Endothelial cell of umbilical vein (primary cell): Measurements from ENCODE around the gene HSF2BP. TPM values are rescaled to one million over a fixed set of nuclear protein-coding genes. Genes with fewer than 3 reads are reported as not detected.
"Not testable (repeated sequence)": the region's sequence is repeated elsewhere in the genome, so short reads cannot be mapped to it uniquely, and the experiment has no call there.

Experiments used
- BruUV-seq: library from RNA; stranded (reverse); fragments of 400-500 nt; replicated peaks from 2 replicates; lab custom pipeline; 2021; lab: Mats Ljungman, UMichigan
- CTCF ChIA-PET: fragments of 300-600, 350-600 bp; sonication (Branson Sonifier 250); formaldehyde crosslinking; loops from one replicate; lab custom pipeline; 2021; ENCODE audit warnings: antibody characterized with exemption, inconsistent platforms; lab: Charles Lee
- POLR2A ChIA-PET: fragments of 300-600, 350-600 bp; sonication (Branson Sonifier 250); formaldehyde crosslinking; loops from one replicate; lab custom pipeline; 2021; ENCODE audit warnings: antibody characterized with exemption, inconsistent platforms; lab: Charles Lee
- DNase-seq: peaks from one replicate; pipeline ENCODE4 v3.0.0-alpha.2; 2011; ENCODE audit warnings: low read depth, low spot score
- FAIRE-seq: peaks from 2 replicates; lab custom pipeline; 2011; peaks lifted over from hg19 to GRCh38; lab: Jason Lieb, UNC
- H2AFZ ChIP-seq: 2 replicates; pipeline ENCODE4 v1.6.0; 2012; ENCODE audit warnings: low read depth, low read length, control low read depth, inconsistent platforms
- H3K27ac ChIP-seq: 2 replicates; pipeline ENCODE4 v1.5.1; 2011; ENCODE audit warnings: low read depth, mild to moderate bottlenecking, control low read depth, low read length, moderate library complexity; ENCODE audit not compliant: insufficient read depth
- H3K27me3 ChIP-seq, 2 experiments: 2 replicates each; pipeline versions ENCODE4 v1.6.0 to v1.6.1; 2011; ENCODE audit warnings: low read length in 2 of 2, mixed read lengths in 1 of 2; ENCODE audit not compliant: control insufficient read depth in 2 of 2, insufficient read depth in 2 of 2
- H3K36me3 ChIP-seq, 2 experiments: 2 replicates in 1 of 2; 3 replicates in 1 of 2; pipeline ENCODE4 v1.5.1; 2011; ENCODE audit warnings: low read length in 2 of 2, mild to moderate bottlenecking in 1 of 2, moderate library complexity in 1 of 2; ENCODE audit not compliant: control insufficient read depth in 2 of 2, insufficient read depth in 2 of 2; ENCODE audit errors: extremely low read depth in 1 of 2
- H3K4me1 ChIP-seq: 3 replicates; pipeline ENCODE4 v1.5.1; 2011; ENCODE audit warnings: mild to moderate bottlenecking, low read length; ENCODE audit not compliant: control insufficient read depth, insufficient read depth; ENCODE audit errors: extremely low read depth
- H3K4me2 ChIP-seq: 2 replicates; pipeline ENCODE4 v1.6.1; 2011; ENCODE audit warnings: low read length, control low read depth, mixed read lengths; ENCODE audit not compliant: insufficient read depth
- H3K4me3 ChIP-seq, 3 experiments: fragments of 200-600 bp in 1 of 3; sonication (generic), shearing (Covaris generic) in 1 of 3; replicated peaks in 1 of 3; 2 replicates each; pipeline ENCODE4 v1.5.1; 2011 to 2016; ENCODE audit warnings: control low read depth in 3 of 3, low read length in 3 of 3, mild to moderate bottlenecking in 2 of 3, inconsistent platforms in 1 of 3, low read depth in 1 of 3, moderate library complexity in 1 of 3; ENCODE audit not compliant: insufficient read depth in 1 of 3
- H3K79me2 ChIP-seq: 2 replicates; pipeline ENCODE4 v1.6.0; 2012; ENCODE audit warnings: low read length, inconsistent platforms; ENCODE audit not compliant: control insufficient read depth, insufficient read depth
- H3K9ac ChIP-seq: replicated peaks from 2 replicates; pipeline ENCODE3; 2011; ENCODE audit warnings: low read length, control low read depth; ENCODE audit not compliant: insufficient read depth; ENCODE audit errors: extremely low read depth
- H3K9me1 ChIP-seq: replicated peaks from 3 replicates; pipeline ENCODE4 v1.6.0; 2011; ENCODE audit warnings: mild to moderate bottlenecking, low read length; ENCODE audit not compliant: control insufficient read depth, insufficient read depth; ENCODE audit errors: extremely low read depth
- H3K9me3 ChIP-seq: replicated peaks from 2 replicates; pipeline ENCODE4 v1.5.1; 2012; ENCODE audit warnings: low read length, inconsistent platforms; ENCODE audit not compliant: control insufficient read depth, insufficient read depth
- H4K20me1 ChIP-seq: replicated peaks from 2 replicates; pipeline ENCODE3; 2011; ENCODE audit warnings: mild to moderate bottlenecking, low read length; ENCODE audit not compliant: control insufficient read depth, insufficient read depth; ENCODE audit errors: extremely low read depth
- CTCF ChIP-seq, 2 donors: IDR thresholded peaks; 1 replicate in 1 of 2; 2 replicates in 1 of 2; pipeline ENCODE4 v1.5.1; 2011; ENCODE audit warnings: low read length in 2 of 2, mild to moderate bottlenecking in 2 of 2, moderate library complexity in 2 of 2, control low read depth in 1 of 2, inconsistent platforms in 1 of 2, low read depth in 1 of 2; ENCODE audit not compliant: insufficient read depth in 1 of 2; ENCODE audit errors: extremely low read depth in 1 of 2
- FOS ChIP-seq: IDR thresholded peaks from 2 replicates; pipeline ENCODE4 v1.6.1; 2011; ENCODE audit warnings: mild to moderate bottlenecking, low read length, moderate library complexity, borderline replicate concordance; ENCODE audit not compliant: insufficient read depth
- GATA2 ChIP-seq: IDR thresholded peaks from 2 replicates; pipeline ENCODE4 v1.7.0; 2011; ENCODE audit warnings: low read depth, mild to moderate bottlenecking, moderate library complexity, mixed read lengths, low read length; ENCODE audit not compliant: insufficient read length, insufficient read depth
- POLR2A ChIP-seq: IDR thresholded peaks from 2 replicates; pipeline ENCODE4 v1.6.1; 2012; ENCODE audit warnings: low read depth, mild to moderate bottlenecking, control low read depth, low read length
- dilution Hi-C: fragments of 300-500 bp; cut with MboI; formaldehyde crosslinking; loops from one replicate; pipeline ENCODE4 v1.15.0; 2019; ENCODE audit warnings: low sequenced_read_pairs; ENCODE audit not compliant: extremely low pct_ligation_motif_present
- intact Hi-C: fragments of 100-400 bp; cut with micrococcal nuclease; formaldehyde crosslinking; loops from one replicate; pipeline ENCODE4 v1.10.0; 2022
- polyA plus RNA-seq, 4 experiments: library from polyadenylated mRNA; depleted of rRNA in 3 of 4; stranded (reverse) in 3 of 4; unstranded in 1 of 4; fragments of >200 nt; gene quantifications; 2 replicates each; pipeline versions ENCODE4 v1.2.1 to v1.2.3, GENCODE V29; 2011 to 2012; ENCODE audit warnings: missing spikeins in 1 of 4
- total RNA-seq: library from RNA; stranded (reverse); gene quantifications from 2 replicates; pipeline ENCODE4 v1.2.3, GENCODE V29; 2021

HSF2BP gene
- total and polyA plus RNA-seq, 2 donors (not counting 3 experiments of a cell fraction or from before 2014, with no cell fraction given), result 0.41 to 0.55 TPM

GRCh38 chr21:43684424-43684823 lies 25.1 kb upstream of the HSF2BP start:
- CTCF ChIA-PET, result interaction anchor here (1.4 kb wide), 1 partner anchor 12 kb away, joined by 3 read pairs; no protein-coding TSS in a partner anchor
- Histone ChIP-seq H3K9ac (no peak overlapping the region), H3K27me3 (no peaks in the 10 kb centered on the region), H3K36me3 (peaks cover 28 to 34% of the 10 kb centered on the region in 2 experiments), H3K27ac (no peak overlapping the region), H3K4me2 (no peak overlapping the region), H3K4me3 (no peak overlapping the region), H4K20me1 (no peaks in the 10 kb centered on the region), H2AFZ (no peak overlapping the region), H3K9me3 (no peaks in the 10 kb centered on the region), H3K4me1 (peaks cover 4% of the 10 kb centered on the region), H3K79me2 (peaks cover 5% of the 10 kb centered on the region), H3K9me1 (no peaks in the 10 kb centered on the region)
- TF ChIP-seq FOS (no peak), GATA2 (no peak), CTCF (IDR thresholded peaks at IDR 0.05; ENCODE audit: extremely low read depth in 1 of 2, insufficient read depth in 1 of 2, low read depth in 1 of 2, low read length in 2 of 2) (no peak), POLR2A (no peak)
- dilution Hi-C loops, result no loop called here
- FAIRE-seq, result peak; percentile 89
- DNase-seq, result peak; percentile 31
- intact Hi-C loops, result no loop called here
- no TSS peak for BruUV-seq
- POLR2A ChIA-PET, result no interaction called here

DNA sequence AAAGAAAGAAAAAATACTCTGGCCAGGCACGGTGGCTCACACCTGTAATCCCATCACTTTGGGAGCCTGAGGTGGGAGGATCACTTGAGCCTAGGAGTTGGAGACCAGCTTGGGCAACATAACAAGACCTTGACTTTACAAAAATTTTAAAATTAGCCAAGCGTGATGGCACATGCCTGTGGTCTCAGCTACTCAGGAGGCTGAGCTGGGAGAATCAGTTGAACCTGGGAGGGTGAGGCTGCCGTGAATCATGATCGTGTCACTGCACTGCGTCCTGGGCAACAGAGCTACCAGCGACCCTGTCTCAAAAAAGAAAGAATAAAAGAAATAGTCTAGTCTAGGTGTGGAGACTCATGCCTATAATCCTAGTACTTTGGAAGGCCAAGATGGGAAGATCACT lies 22.4 kb upstream of the HSF2BP start:
- ChIA-PET CTCF (no interaction called here), POLR2A (no interaction called here)
- Histone ChIP-seq H3K79me2 (peaks cover 11% of the 10 kb centered on the region), H2AFZ (no peak overlapping the region), H3K9ac (no peak overlapping the region), H3K4me1 (peaks cover 4% of the 10 kb centered on the region), H3K4me2 (no peak overlapping the region), H3K27ac (no peak overlapping the region), H3K27me3 (no peaks in the 10 kb centered on the region), H3K36me3 (peaks cover 17 to 20% of the 10 kb centered on the region in 2 experiments), H3K9me3 (no peaks in the 10 kb centered on the region), H3K9me1 (no peaks in the 10 kb centered on the region), H3K4me3 (no peak overlapping the region), H4K20me1 (no peaks in the 10 kb centered on the region)
- intact Hi-C loops (no loop called here), dilution Hi-C loops (no loop called here)
- BruUV-seq, result no TSS peak
- TF ChIP-seq POLR2A, result no peak
- FAIRE-seq (no peak), DNase-seq (no peak)

DNA sequence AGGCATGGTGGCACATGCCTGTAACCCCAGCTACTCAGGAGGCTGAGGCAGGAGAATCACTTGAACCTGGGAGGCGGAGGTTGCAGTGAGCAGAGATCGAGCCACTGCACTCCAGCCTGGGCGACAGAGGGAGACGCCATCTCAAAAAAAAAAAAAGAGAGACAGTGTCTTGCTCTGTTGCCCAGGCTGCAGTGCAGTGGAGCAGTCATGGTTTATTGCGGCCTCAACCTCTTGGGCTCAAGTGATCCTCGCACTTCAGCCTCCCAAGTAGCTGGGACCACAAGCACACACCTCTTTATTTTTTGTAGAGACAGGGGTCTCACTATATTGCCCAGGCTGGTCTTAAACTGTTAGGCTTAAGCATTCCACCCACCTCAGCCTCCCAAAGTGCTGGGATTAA lies 21.1 kb upstream of the HSF2BP start:
- CTCF ChIA-PET, result not testable (repeated sequence)

More for the DNA sequence above, 21.1 kb upstream of the HSF2BP start:
- H3K9me3 ChIP-seq, H3K9ac ChIP-seq, H2AFZ ChIP-seq, H3K4me1 ChIP-seq, FAIRE-seq, H3K4me3 ChIP-seq, DNase-seq, intact Hi-C loops, H3K4me2 ChIP-seq, BruUV-seq, H3K9me1 ChIP-seq, dilution Hi-C loops, H3K27ac ChIP-seq, H3K27me3 ChIP-seq, H4K20me1 ChIP-seq: not testable (repeated sequence)
- POLR2A ChIA-PET, result interaction anchor here (0.9 kb wide), 1 partner anchor 20 kb away, joined by 3 read pairs; no protein-coding TSS in a partner anchor
- Histone ChIP-seq H3K79me2 (peaks cover 11% of the 10 kb centered on the region), H3K36me3 (peaks cover 14 to 22% of the 10 kb centered on the region in 2 experiments)
